Stimulated activated CD4-positive, alpha-beta T cell treated with anti-CD3 and anti-CD28 coated beads, Interleukin-15, amount 100 ng/mL, for 1 hour (primary cell): ENCODE data around the gene CHST11.
"Not testable (repeated sequence)": the region's sequence is repeated elsewhere in the genome, so short reads cannot be mapped to it uniquely, and the experiment has no call there.

Experiments used
- DNase-seq, 2 donors: peaks; one replicate each; pipeline ENCODE4 v3.0.0-alpha.2; 2020; ENCODE audit warnings: low read depth in 1 of 2, low spot score in 1 of 2

Gene CHST11

GRCh38 chr12:104557488-104558195 is 100.9 kb downstream of the CHST11 start:
- no peak for DNase-seq

DNA sequence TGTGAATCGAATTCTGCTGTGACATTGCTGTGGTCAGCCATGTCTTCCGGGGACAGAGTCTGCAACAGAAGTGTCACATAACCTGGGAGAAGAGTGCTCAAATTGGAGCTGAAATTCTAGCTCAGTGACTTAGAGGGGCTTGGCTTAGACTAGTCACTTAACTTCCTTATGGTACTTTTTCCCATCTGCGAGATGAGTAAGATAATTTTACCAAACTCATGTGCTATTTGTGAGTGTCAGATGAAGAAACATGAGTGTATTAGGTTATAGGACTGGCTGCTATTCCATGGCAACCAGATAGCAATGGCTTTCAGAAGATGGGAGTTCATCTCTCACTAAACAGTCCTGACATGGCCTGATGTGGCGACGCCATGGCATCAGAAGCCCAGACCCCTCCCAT is 104.1 kb downstream of the CHST11 start:
- no peak for DNase-seq

GRCh38 chr12:104562763-104563162 is 106.0 kb downstream of the CHST11 start:
- no peak for DNase-seq

GRCh38 chr12:104564662-104565061 is 107.9 kb downstream of the CHST11 start:
- DNase-seq, result not testable (repeated sequence)

DNA sequence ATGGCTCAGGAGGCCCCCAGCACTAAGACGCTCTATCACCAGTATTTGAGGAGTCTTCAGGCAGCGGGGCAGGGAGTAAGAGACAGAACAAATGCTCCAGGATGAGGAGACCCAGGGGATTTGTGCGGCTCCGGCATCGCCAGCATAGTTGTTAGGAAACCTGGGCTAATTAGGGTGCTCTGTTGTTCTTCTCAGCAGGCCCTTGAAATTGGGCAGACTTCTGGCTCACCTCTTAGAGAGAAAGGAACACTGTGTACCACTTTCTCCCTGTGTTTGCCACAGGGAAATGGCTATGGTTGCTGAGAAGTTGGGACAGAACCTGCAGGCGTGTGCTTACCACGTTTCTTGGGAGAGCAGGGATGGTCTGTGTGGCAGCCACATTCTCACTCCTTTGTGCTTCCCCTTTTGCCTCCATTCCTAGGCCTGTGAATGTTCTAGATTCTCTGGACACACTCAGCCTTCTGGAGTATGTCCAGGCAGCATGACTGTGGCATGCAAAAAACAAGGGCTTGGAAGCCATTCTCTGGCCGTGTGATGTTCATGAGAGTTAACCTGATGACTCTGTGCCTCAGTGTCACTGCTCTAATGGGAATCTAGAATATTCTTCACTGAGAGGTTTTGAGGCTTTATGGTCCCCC is 109.0 kb downstream of the CHST11 start:
- no peak for DNase-seq

DNA sequence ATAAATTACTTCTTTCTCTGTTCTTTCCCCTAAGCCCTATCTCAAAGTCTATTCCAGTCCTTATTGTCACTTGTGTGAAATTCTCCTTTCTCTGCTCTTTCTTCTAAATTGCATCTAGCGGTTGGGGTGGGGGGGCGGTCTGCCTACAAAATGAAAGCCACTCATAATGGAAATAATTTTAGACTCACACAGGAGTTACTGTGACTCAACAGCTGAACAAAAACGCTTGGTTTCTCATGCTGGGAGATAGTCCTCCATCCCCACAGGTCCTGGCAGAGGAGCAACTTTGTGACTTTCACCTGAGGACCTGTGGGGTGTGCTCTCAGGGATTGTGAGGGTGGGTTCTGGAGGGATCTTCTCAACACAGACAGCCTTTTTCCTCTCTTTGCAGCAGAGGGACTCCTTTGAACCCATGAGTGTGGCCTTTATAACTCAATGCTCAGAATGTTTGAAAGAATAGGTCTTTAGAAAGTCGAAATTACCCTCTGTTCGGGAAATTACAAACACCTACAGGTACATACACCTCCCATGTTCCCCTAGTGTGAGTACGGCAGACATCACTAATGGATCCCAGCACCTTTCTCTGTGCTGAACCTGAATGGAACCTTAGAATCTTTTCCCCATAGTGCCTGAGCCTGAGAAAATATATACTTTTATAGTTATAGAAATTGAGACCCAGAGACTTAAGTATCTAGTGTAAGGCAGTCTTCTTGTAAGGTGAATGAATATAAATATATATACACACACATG is 109.7 kb downstream of the CHST11 start:
- peak in 1 of 2 donors; percentile 6 for DNase-seq

GRCh38 chr12:104567832-104568486 is 111.2 kb downstream of the CHST11 start:
- no peak for DNase-seq

- no peak for DNase-seq
Measured at GRCh38 chr12:104568487-104568868, 111.7 kb downstream of the CHST11 start.

GRCh38 chr12:104568935-104569334 is 112.2 kb downstream of the CHST11 start:
- DNase-seq, result no peak

GRCh38 chr12:104569346-104570173 is 112.8 kb downstream of the CHST11 start:
- no peak for DNase-seq

- DNase-seq, result no peak
Measured at GRCh38 chr12:104570174-104570907, 113.6 kb downstream of the CHST11 start.

DNA sequence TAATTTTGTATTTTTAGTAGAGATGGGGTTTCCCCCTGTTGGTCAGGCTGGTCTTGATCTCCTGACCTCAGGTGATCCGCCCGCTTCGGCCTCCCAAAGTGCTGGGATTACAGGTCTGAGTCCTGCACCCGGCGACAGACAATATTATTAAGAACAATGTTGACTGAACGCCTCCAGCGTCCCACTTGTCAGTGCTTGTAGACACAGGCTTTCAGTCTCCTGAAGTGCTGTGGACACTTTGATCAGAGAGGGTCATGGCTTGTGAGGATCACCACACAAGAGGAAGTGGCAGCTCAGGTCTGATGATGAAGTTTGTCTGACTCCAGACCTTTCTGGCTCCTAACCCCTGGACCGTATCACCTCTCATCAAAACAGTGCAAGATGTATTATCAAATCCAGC is 114.6 kb downstream of the CHST11 start:
- DNase-seq, result no peak

DNA sequence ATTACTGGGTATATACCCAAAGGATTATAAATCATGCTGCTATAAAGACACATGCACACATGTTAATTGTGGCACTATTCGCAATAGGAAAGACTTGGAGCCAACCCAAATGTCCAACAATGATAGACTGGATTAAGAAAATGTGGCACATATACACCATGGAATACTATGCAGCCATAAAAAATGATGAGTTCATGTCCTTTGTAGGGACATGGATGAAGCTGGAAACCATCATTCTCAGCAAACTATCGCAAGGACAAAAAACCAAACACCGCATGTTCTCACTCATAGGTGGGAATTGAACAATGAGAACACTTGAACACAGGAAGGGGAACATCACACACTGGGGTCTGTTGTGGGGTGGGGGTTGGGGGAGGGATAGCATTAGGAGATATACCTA is 117.6 kb downstream of the CHST11 start:
- DNase-seq, result not testable (repeated sequence)

DNA sequence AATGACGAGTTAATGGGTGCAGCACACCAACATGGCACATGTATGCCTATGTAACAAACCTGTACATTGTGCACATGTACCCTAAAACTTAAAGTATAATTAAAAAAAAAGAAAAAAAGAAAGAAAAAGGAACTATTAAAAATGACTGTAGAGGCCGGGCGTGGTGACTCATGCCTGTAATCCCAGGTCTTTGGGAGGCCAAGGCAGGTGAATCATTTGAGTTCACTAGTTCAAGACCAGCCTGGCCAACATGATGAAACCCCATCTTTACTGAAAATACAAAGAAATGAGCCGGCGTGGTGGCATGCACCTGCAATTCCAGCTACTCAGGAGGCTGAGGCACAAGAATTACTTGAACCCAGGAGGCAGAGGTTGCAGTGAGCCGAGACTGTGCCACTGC is 118.0 kb downstream of the CHST11 start:
- not testable (repeated sequence) for DNase-seq

DNA sequence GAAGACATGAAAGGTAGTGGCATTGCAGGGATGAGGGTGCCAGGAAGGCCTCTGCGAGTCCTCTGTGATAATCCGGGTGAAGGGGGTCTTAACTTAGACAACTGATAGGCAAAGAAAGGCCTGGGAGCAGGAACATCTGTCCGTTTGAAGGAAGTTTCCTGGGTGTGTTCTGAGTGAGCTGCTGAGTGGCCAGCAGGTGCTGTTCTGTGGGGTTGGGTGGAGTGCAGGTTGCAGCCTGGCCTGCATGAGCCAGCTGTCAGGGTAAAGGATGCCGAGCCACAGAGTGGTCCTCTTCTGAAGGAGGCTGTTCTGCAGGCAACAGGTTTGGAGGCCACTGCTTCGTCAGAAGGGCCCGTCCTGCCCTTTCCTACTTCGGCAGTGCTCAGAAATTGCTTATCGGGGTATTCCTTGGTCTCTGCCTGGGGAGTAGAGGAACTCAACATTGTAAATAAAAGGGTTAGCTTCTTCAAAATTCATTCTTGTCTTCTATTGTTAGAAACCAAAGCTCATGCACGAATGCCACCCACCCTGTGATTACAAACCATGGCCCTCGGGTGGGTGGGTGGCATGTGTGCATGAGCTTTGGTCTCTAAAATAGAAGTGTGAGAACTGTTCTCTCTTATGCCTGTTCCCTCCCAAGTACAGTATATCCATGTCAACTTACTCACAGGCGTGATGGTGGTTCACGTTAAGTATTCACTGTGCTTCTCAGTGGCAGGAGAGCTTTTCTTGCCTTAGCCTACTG is 118.9 kb downstream of the CHST11 start:
- DNase-seq, result no peak

DNA sequence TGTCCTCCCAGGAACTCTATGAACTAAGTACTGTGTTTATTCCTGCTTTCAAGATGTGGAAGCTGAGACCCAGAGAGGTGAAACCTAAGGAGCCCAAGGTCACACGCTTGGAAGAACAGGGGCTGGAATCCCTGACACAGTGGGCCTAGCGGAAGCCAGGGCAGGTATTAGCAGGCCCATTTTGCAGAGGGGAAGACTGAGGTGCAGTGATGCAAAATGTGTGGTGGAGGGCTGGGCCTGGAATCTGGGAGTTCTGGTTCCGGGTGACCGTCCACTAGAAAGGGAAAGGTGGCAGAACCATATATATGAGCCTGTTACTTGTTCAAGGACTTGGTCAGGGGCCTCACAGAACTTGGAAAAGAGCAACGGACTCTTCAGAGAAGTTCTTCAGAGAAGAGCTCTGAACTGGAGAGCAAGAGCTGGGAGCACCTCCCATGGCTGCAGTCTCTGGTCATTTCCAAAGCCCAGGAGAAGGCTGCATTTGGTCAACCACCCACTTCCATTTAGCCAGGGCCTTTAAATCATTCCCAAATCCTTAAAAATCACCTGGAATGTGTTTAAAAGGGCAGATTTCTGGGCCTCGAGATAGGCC is 119.5 kb downstream of the CHST11 start:
- no peak for DNase-seq

- no peak for DNase-seq
Measured at GRCh38 chr12:104576980-104577580, 120.3 kb downstream of the CHST11 start.

- DNase-seq, result no peak
Measured at GRCh38 chr12:104577581-104577981, 120.8 kb downstream of the CHST11 start.

GRCh38 chr12:104578453-104578852 is 121.7 kb downstream of the CHST11 start:
- no peak for DNase-seq
